Activated T-cell treated with anti-CD3 and anti-CD28 coated beads for 24 hours (primary cell): ENCODE measurements around the gene TEKTIP1.
"Not testable (repeated sequence)": the region's sequence is repeated elsewhere in the genome, so short reads cannot be mapped to it uniquely, and the experiment has no call there.

Experiments
- DNase-seq: peaks from one replicate; pipeline ENCODE4 v3.0.0-alpha.2; 2020; ENCODE audit warnings: low read depth

Gene TEKTIP1

DNA sequence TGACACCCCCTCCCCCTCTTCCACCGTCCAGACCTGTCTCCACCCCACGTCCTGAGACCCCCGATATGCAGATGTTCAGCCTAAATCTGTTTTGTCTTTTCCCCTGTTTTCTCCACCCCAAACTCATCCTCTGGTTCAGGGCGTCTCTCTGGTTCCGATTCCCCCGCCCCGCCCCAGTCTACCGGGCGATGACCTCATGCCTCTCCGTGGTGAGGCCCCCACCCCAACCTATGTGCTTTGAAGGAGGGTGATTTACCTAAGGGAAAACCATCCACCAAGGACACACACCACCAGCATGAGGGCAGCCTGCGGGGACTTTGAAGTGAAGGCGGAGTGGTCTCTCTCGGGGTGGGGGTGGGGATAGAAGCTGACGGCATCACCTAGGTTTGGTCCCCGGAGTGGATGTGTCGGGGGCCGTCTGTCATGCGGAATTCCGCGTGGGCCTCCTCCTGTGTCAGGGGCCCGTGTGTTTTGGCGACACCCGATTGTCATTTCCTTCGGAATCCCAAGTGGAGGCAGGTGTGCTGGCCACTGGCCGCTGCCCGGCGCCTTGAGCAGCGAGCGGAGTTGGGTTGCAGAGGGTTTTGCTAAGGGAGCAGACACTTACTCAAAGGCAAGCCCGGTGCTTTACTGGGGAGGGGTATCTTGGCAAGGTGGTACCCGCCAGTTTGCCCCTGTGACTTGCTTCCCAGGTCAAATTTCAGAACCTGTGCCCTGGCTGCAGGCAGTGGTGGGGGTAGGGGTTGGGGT, 31.4 kb upstream of the TEKTIP1 start:
- no peak for DNase-seq

DNA sequence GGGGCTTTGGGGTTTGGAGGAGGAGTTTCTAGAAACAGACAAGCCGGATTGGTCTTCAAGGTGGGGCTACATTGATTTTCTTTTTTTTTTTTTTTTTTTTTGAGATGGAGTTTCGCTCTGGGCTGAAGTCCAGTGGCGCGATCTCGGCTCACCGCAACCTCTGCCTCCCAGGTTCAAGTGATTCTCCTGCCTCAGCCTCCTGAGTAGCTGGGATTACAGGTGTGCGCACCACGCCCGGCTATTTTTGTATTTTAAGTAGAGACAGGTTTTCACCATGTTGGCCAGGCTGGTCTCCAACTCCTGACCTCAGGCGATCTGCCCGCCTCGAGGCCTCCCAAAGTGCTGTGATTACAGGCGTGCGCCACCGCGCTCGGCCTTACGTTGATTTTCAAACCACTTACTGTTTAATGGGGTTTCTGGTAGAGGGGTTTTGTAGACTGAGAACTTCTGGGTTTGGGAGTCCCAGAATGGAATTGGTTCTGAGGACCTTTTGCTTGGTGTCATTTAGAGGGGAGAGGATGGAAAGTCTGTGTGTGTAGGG, 30.8 kb upstream of the TEKTIP1 start:
- not testable (repeated sequence) for DNase-seq

DNA sequence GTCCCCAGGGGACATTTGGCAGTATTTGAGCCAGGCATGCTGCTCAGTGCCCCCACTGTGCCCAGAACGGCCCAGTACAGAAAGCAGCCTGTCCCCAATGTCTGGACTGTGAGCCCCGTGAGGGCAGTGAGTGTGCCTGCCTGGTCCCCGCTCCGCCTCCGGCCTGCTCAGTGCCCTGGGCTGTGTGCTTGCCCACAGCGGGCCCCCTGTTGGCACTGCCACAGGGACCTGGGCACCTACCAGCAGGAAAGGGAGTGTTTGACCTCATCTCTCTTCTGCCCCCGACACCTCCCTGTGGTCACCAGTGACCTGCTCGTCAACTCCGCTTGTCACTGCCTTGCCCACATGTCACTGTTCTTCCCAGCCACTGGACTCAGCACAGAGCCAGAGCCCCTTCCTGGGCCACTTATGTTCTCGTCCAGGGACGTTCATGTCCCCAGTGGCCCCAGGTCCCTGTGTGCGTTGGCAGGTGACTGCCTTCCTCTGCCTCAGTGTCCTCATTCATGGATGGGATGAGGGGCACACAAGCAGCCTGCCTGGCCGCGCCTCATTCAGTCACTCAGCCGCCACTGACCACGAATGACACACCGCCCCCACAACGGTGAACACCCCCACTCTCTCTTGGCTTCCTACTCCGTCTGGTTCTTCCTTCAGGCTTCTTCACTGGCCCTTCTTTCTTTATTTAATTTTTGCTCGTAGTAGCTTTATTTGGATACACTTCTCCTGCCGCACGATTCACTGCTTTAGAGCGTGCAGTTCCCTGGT, 30.0 kb upstream of the TEKTIP1 start:
- no peak for DNase-seq

DNA sequence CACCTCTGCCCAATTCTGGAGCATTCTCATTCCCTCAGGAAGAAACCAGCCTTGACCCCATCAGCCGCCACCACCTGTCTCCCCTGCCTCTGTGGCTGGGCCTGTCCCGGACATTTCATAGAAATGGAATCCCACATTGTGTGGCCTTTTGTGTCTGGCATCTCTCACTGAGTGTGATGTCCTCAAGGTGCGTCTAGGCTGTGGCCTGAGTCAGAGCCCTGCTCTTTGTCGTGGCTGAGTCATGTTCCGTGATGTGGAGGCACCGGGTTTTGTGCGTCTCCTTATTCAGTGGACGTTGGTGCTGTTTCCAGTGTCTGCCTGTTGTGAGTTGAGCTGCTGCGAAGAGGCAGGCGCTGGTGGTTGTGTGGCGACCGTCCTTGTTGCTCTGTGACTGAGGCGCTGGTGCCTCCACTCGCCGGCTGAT, 29.4 kb upstream of the TEKTIP1 start:
- DNase-seq = no peak

DNA sequence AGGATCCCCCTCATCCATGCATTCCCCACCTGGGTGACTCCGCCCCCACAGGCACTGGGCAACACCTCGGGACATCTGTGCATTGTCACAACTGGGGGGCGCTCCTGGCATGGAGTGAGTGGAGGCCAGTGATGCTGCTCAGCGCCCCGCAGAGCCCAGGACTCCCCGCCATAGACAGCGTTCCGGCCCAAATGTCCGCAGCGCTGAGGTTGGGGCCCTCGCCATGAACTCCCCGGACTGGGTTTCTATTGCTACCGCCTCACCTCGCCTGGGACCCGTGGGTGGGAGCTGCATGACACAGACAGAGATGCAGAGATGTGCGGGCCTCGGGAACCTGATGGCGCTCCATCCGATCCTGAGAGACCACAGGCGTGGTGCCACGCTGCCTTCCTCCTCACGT, 28.2 kb upstream of the TEKTIP1 start:
- no peak for DNase-seq

DNA sequence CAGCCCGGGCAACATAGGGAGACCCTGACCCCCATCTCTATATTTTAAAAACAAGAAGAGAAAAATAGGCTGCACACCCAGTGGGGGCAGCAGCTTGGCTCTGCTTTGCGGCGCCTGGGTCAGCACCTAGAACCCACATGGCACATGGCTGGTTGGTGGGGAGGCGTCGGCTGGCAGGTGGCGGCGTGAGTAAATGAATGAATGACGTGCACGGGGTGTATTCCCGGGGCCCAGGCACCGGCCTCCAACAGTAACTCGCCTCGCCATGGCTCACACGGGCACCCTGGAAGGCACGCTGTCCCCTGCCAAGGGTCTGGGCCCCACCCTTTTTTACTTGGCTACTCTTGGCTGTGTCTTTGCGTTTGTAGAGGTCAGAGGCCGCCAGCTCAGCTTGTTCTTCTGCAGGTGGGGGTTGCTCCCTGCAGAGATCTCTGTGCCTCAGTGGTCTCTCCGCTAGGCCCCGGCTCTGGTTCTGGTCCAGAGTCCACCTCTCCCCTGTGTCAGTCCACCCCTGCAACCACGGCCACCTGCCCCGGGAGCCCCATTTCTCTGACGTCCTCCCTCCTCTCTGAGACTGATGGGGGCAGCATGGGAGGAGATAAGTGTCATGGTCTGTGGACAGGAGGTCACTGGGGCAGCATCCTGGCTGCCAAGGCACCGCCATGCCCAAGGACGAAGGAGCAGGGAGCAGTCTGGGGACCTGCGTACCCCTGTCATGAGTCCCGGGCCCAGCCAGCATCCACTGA, 27.3 kb upstream of the TEKTIP1 start:
- DNase-seq = no peak

DNA sequence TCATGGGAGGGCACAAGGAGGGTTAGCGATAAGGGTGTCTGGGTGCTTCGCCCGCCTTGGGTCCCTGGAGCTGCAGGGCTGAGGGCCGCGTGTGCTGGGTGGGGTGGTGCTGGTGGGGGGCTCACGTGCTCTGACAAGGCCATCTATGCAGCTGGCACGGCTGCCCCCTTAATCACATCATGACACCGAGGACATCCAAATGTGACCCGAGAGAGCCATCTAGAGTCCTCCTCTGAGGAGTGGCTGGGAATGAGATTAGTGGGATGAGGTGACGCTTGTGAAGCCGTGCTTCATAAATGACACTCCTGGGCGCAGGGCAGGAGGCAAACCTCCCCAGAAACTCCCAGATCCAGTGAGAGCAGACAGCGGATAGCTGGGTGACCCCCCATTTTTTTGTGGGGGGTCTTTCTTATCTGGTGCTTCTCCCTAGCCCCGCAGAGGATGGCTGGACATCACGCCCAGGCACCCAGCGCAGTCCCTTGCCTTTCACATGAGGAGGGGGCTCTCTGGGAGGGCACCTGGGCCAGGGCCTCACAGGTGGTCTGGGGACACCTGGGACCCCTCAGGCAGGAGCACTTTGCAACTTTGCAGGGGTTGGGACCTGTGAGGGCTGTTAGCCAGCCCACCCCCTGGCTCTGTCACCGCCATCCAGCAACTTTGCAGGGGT, 26.3 kb upstream of the TEKTIP1 start:
- no peak for DNase-seq

DNA sequence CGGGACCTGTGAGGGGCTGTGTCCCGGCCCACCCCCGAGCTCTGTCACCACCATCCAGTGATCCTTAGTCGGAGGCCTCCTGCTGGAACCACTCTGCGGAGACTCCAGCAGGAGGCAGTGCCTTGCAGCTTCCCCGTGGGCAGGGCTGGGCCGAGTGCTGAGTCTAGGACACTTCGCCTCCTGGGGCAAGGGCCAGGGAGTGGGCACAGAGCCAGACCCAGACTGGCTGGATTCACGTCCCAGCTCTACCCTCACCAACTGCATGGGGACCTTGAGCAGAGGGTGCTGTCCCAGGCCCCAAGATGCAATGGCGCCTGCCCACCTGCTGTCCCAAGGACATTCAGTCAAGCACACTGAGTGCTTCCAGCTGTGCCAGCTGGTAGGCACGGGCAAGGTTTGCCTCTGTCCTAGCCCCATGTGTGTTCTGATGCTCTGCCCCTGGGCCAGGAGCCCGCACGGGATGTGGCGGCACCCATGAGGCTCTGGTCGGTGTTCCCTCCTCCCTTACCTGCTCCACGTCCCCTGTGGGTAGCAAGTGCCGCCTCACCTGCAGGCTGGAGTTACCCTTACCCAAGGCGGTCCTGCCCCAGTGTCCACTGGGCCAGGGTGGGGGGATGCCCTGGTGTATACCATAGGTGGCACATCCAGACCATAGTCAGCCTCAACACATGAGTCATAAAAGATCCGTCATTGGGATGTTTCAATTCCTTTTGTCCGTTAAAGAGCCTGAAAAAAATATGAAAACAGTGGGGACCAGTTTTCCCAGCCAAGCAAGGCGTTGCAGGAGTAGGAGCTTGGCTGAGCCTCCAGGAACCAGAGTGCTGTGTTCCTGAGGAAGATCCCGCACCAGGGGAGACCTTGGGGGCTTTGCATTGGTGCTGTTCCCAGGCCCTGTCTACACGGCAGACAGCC, 25.5 kb upstream of the TEKTIP1 start:
- DNase-seq = no peak

DNA sequence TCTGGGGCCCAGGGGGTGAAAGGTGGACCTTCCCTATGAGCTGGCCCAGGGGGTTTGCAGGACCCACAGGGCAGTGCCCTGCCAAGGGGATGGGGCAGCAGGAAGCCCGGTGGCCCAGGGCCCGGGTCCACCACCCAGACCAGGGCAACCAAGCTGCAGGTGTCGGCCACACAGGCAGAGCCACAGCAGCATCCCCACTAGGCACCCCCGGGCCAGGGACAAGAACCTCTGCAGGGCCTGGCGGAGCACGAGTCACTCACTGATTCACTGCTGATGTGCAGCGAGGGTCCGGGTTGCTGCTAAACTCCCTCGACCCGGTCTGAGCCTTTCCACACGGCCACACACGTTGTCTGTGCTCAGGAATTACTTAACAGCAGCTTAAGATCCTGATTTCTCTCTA, 24.0 kb upstream of the TEKTIP1 start:
- DNase-seq = no peak

DNA sequence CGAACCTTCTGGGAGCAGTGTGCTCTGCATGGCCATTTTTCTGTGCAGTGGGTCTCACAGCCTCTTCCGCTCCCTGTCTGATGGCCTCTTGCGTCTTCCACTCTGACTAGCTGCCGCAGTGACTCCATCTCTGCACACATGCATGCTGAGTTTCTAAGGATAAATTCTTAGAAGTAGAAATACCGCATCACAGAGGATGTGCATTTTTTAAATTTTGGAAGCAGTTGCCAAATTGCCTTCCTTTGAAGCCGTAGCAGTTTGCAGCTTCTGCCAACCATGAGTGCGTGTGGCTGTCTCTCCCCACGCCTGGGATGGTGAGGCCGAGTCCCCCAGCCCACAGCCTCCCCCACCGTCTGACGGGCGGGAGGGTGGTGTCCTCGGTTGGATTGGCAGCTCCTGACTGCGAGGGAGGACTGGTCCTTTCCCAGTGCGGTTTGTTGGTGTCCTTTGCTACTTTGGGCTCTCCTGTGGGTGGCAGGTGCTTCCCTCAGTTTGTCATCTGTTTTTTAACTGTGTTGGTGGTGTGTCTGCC, 23.0 kb upstream of the TEKTIP1 start:
- no peak for DNase-seq

DNA sequence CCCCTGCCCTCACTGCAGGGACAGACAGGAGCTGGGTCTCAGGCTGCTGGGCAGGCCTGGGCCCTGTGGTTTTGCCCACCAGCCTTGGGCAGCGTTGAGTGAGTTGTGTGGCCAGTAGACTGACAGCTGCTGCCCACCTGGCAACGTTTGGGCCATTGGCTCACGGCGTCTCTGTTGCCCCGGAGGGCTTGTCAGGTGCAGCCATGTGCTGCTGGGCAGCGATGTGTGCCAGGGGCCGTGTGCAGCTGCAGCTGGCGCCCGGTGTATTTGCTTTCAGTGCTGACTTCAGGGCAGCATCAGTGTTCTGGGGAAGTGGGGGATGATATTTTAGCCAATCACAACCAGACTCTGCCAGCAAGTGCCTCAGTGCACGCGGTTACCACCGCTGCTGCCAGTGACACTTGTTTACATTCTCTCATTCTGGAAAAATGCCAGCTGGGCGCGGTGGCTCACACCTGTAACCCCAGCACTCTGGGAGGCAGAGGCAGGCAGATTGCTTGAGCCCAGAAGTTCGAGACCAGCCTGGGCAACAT, 22.2 kb upstream of the TEKTIP1 start:
- DNase-seq = no peak

DNA sequence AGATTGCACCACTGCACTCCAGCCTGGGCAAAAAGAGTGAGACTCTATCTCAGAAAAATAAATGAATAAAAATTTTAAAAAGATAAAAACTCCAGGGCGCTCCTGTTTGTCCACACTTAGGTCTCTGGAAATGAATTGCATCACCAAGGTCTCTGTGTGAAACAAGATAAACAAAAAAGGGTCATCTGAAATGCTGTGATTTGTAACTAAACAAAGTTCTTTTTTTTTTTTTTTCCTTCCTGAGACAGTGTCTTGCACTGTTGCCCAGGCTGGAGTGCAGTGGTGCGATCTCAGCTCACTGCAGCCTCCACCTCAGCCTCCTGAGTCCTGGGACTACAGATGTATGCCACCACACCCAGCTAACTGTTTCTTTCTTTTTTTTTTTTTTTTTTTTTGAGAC, 21.3 kb upstream of the TEKTIP1 start:
- DNase-seq = no peak

DNA sequence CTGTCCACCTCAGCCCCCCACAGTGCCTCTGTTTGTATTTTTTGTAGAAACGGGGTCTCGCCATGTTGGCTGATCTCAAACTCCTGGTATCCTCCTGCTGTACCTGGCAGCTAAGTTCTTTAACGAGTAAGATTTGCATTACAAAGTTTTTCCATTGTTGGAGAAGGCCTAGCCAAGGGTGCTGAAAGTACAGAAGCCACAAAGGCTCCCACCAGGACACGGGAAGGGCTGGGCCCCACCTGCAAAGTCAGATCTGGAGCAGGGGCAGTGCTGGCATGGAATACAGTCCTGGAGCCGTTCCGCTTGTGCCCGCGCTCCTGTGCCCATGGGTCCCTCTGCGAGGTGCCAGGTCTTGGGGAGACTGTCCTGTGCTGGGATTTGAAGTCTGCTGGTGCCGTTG, 20.7 kb upstream of the TEKTIP1 start:
- DNase-seq = no peak

DNA sequence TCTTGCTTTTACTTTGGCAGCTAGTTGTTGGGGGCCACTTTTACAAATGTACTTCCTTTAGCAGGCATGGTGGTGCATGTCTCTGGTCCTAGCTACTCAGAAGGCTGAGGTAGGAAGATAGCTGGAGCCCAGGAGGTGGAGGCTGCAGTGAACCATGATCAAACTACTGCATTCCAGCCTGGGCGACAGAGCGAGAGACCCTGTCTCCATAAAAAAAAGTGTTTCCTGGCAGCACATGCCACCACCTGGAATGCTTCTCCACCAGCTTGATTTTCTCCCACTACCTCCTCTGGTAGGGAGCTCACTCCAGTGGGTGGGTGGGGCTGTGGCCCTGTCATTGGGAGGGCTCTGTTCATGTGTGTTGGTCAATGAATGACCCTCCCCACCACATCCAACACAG, 20.3 kb upstream of the TEKTIP1 start:
- no peak for DNase-seq

DNA sequence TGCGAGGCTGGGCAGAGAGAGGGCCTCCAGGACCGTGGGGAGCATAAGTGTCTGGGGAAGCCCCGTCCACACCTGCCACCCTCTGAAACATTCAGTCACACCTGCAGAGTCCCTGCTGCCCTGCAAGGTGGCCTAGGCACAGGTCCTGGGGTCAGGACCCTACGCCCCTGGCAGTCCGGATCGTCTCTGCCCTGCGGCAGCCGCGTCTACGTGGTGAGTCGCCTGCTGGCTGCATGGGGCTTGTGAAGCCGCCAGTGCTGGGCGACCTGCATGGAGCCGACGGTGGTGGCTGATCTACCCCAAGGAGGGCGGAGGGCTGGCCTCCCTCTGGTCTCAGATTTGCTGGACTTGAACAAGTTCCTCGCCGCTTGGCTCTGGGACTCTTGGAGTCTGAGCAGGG, 19.8 kb upstream of the TEKTIP1 start:
- no peak for DNase-seq

DNA sequence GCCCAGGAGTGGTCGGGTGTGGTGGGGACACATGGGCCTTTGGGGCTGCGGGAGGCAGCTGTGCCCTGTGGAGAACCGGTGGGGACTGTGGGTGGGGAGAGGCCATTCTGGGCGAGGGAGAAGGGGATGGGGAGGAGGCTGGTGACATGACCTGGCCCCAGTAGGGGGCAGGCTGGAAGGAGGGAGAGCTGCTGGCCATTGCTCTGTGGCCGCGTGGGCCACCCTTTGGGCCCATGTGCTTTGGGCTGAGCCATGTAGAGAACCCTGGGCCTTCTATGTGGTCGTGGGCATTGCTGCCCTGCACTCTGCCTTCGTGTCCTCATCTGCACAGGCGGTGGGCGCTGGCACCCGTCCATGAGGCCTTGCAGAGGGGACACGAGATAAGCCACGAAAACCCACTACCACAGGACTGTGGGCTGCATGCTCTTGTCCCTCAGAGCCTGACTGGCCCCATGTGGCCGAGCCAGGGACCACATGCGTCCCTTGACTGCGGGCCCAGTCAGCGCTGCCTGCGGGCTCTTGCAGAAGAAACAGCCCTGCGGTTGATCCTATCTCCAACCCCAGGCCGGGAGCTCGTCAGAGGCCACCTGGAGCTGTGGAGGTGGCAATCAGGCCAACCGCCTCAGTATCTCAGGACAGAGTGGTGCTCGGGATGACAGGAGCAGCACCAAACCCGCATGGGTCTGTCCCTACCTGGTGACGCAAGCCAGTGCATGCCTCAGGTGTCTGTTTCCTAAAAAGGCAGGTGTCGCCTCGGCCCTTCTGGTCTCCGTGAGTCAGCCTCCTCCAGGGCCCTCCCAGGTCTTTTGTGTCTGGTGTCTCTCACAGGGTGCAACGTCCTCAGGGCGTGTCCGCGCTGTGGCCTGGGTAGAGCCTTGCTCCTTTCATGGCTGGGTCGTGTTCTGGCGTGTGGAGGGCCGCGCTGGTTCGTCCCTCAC, 18.5 kb upstream of the TEKTIP1 start:
- DNase-seq = no peak

DNA sequence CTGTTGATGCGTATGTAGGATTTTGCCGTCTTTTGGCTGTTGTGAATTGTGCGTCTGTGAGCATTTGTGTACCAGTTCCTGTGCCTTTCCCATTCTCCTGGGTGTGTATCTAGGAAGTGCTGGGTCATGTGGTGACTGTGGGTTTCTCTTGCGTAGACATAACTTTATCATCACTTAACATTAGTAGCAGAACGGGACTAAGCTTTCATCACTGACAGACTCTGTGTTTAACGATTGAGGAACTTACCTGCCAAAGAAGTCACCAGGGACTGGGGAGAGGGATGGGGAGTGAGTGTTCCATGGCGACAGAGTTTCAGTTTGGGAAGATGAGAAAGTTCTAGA, 17.9 kb upstream of the TEKTIP1 start:
- DNase-seq = no peak

DNA sequence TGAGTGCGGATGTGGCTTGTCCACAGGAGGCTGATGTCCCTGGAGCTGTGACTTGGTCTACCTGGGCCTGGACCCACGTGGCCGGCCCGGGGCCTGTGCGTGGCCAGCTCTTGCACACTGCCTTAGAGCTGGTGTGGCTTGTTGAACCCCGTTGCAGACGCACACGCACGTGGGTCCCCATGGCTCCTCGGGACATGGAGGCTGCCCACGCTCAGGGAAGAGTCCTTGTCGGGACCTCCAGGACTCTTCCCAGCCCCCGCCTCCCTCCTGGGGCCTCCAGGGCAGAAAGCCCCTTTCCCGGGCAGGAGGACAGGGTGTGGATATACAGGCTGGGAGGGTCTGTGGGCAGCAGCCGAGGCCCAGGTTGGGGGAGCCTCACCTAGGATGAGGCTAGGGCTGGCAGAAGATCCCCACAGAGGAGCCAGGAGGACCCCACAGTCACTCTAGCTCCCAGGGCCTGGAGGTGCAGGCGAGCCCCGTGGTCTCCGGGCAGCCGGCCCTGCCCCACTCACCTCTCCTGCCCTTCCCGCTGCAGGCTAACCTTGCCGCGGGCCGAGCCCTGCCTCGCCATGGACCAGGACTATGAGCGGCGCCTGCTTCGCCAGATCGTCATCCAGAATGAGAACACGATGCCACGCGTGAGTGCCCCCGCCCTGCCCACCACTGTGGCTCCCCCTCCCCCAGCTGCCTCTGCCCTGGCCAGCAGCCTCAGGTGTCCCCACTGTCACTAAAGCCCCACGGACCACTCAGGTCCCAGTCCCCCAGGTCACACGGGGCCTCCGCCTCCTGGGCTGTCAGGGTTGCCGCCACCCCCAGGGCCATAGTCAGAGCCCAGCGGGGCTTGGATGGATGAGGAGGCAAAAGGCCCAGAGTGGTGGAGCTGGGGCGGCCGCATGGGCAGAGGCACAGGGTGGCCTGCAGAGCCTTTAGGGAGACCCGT, 16.3 kb upstream of the TEKTIP1 start:
- DNase-seq = no peak
